ENCODE data around the gene IKZF4. TPM values are rescaled to one million over a fixed set of nuclear protein-coding genes. Genes with fewer than 3 reads are reported as not detected.
"Not testable (repeated sequence)": the region's sequence is repeated elsewhere in the genome, so short reads cannot be mapped to it uniquely, and the experiment has no call there.

IKZF4 gene
- total and polyA plus RNA-seq, 9 donors, result 2.2 to 8.7 (median 7.0) TPM

- Histone ChIP-seq H3K4me1 (ENCODE audit: control insufficient read depth, insufficient read depth, low read length) (peaks cover 2% of the 10 kb centered on the region), H3K27ac (ENCODE audit: low read length) (no peak overlapping the region), H3K36me3 (ENCODE audit: control insufficient read depth, insufficient read depth, low read length) (peaks cover 53% of the 10 kb centered on the region), H3K4me3 (ENCODE audit: low read length) (no peak overlapping the region), H3K27me3 (ENCODE audit: control insufficient read depth, insufficient read depth, low read length) (no peaks in the 10 kb centered on the region), H3K9me3 (replicated peaks; ENCODE audit: control insufficient read depth, low read depth, low read length) (no peaks in the 10 kb centered on the region)
- no CpG with 5 or more reads among the region's 3 CpGs for WGBS (ENCODE audit: insufficient coverage)
- DNase-seq, result no peak
Measured at GRCh38 chr12:55982319-55982936, 38.4 kb upstream of the IKZF4 start.

GRCh38 chr12:55983232-55983842 is 37.5 kb upstream of the IKZF4 start:
- H3K27ac ChIP-seq (ENCODE audit: low read length), result no peak overlapping the region
- H3K27me3 ChIP-seq (ENCODE audit: control insufficient read depth, insufficient read depth, low read length), result no peaks in the 10 kb centered on the region
- WGBS (ENCODE audit: insufficient coverage), result 63% methylated on average over 2 of the region's 4 CpGs
- H3K4me3 ChIP-seq (ENCODE audit: low read length), result no peak overlapping the region
- peaks cover 57% of the 10 kb centered on the region for H3K36me3 ChIP-seq (ENCODE audit: control insufficient read depth, insufficient read depth, low read length)
- H3K4me1 ChIP-seq (ENCODE audit: control insufficient read depth, insufficient read depth, low read length), result peaks cover 2% of the 10 kb centered on the region
- H3K9me3 ChIP-seq (replicated peaks; ENCODE audit: control insufficient read depth, low read depth, low read length), result no peaks in the 10 kb centered on the region
- DNase-seq, result no peak

GRCh38 chr12:55984861-55985260 is 36.0 kb upstream of the IKZF4 start:
- no peaks in the 10 kb centered on the region for H3K27me3 ChIP-seq (ENCODE audit: control insufficient read depth, insufficient read depth, low read length)
- peaks cover 2% of the 10 kb centered on the region for H3K4me1 ChIP-seq (ENCODE audit: control insufficient read depth, insufficient read depth, low read length)
- H3K9me3 ChIP-seq (replicated peaks; ENCODE audit: control insufficient read depth, low read depth, low read length), result no peaks in the 10 kb centered on the region
- no peak for DNase-seq
- no CpG with 5 or more reads among the region's 2 CpGs for WGBS (ENCODE audit: insufficient coverage)
- no peak overlapping the region for H3K27ac ChIP-seq (ENCODE audit: low read length)
- H3K4me3 ChIP-seq (ENCODE audit: low read length), result no peak overlapping the region
- H3K36me3 ChIP-seq (ENCODE audit: control insufficient read depth, insufficient read depth, low read length), result peaks cover 62% of the 10 kb centered on the region

- Histone ChIP-seq H3K9me3 (replicated peaks; ENCODE audit: control insufficient read depth, low read depth, low read length) (no peaks in the 10 kb centered on the region), H3K36me3 (ENCODE audit: control insufficient read depth, insufficient read depth, low read length) (peaks cover 67% of the 10 kb centered on the region)
- no CpG with 5 or more reads among the region's 4 CpGs for WGBS (ENCODE audit: insufficient coverage)
Measured at GRCh38 chr12:55985341-55985740, 35.5 kb upstream of the IKZF4 start.

GRCh38 chr12:55985976-55986375 is 34.9 kb upstream of the IKZF4 start:
- DNase-seq; H3K4me3 ChIP-seq (ENCODE audit: low read length); H3K27me3 ChIP-seq (ENCODE audit: control insufficient read depth, insufficient read depth, low read length); H3K9me3 ChIP-seq (replicated peaks; ENCODE audit: control insufficient read depth, low read depth, low read length); H3K4me1 ChIP-seq (ENCODE audit: control insufficient read depth, insufficient read depth, low read length): not testable (repeated sequence)
- WGBS (ENCODE audit: insufficient coverage), result 92% methylated on average over 5 of the region's 7 CpGs
- Histone ChIP-seq H3K27ac (ENCODE audit: low read length) (peak overlapping the region; percentile 8), H3K36me3 (ENCODE audit: control insufficient read depth, insufficient read depth, low read length) (peaks cover 70% of the 10 kb centered on the region)

More at GRCh38 chr12:55985341-55985740, 35.5 kb upstream of the IKZF4 start:
- no peak overlapping the region for H3K27ac ChIP-seq (ENCODE audit: low read length)
- peaks cover 2% of the 10 kb centered on the region for H3K4me1 ChIP-seq (ENCODE audit: control insufficient read depth, insufficient read depth, low read length)
- H3K27me3 ChIP-seq (ENCODE audit: control insufficient read depth, insufficient read depth, low read length), result no peaks in the 10 kb centered on the region
- DNase-seq, result no peak
- no peak overlapping the region for H3K4me3 ChIP-seq (ENCODE audit: low read length)

- H3K27me3 ChIP-seq (ENCODE audit: control insufficient read depth, insufficient read depth, low read length), result no peaks in the 10 kb centered on the region
- peaks cover 77% of the 10 kb centered on the region for H3K36me3 ChIP-seq (ENCODE audit: control insufficient read depth, insufficient read depth, low read length)
- no peak overlapping the region for H3K4me3 ChIP-seq (ENCODE audit: low read length)
- 73% methylated on average over 2 of the region's 3 CpGs for WGBS (ENCODE audit: insufficient coverage)
- no peaks in the 10 kb centered on the region for H3K4me1 ChIP-seq (ENCODE audit: control insufficient read depth, insufficient read depth, low read length)
- H3K27ac ChIP-seq (ENCODE audit: low read length), result no peak overlapping the region
- no peak for DNase-seq
- H3K9me3 ChIP-seq (replicated peaks; ENCODE audit: control insufficient read depth, low read depth, low read length), result no peaks in the 10 kb centered on the region
Measured at GRCh38 chr12:55991110-55991509, 29.7 kb upstream of the IKZF4 start.

- peaks cover 58% of the 10 kb centered on the region for H3K36me3 ChIP-seq (ENCODE audit: control insufficient read depth, insufficient read depth, low read length)
- no peaks in the 10 kb centered on the region for H3K9me3 ChIP-seq (replicated peaks; ENCODE audit: control insufficient read depth, low read depth, low read length)
- peaks cover 10% of the 10 kb centered on the region for H3K4me1 ChIP-seq (ENCODE audit: control insufficient read depth, insufficient read depth, low read length)
- H3K27ac ChIP-seq (ENCODE audit: low read length), result no peak overlapping the region
- no peaks in the 10 kb centered on the region for H3K27me3 ChIP-seq (ENCODE audit: control insufficient read depth, insufficient read depth, low read length)
- DNase-seq, result no peak
- H3K4me3 ChIP-seq (ENCODE audit: low read length), result no peak overlapping the region
- WGBS (ENCODE audit: insufficient coverage), result no CpG with 5 or more reads among the region's 4 CpGs
Measured at GRCh38 chr12:55993230-55993853, 27.5 kb upstream of the IKZF4 start.

GRCh38 chr12:55995366-55995765 is 25.5 kb upstream of the IKZF4 start:
- Histone ChIP-seq H3K27me3 (ENCODE audit: control insufficient read depth, insufficient read depth, low read length) (no peaks in the 10 kb centered on the region), H3K27ac (ENCODE audit: low read length) (no peak overlapping the region), H3K36me3 (ENCODE audit: control insufficient read depth, insufficient read depth, low read length) (peaks cover 45% of the 10 kb centered on the region), H3K4me1 (ENCODE audit: control insufficient read depth, insufficient read depth, low read length) (peaks cover 10% of the 10 kb centered on the region), H3K4me3 (ENCODE audit: low read length) (no peak overlapping the region), H3K9me3 (replicated peaks; ENCODE audit: control insufficient read depth, low read depth, low read length) (no peaks in the 10 kb centered on the region)
- WGBS (ENCODE audit: insufficient coverage), result 90% methylated on average over 5 of the region's 8 CpGs
- no peak for DNase-seq

- 44% methylated on average over 7 of the region's 14 CpGs for WGBS (ENCODE audit: insufficient coverage)
- peak overlapping the region; percentile 94 for H3K27ac ChIP-seq (ENCODE audit: low read length)
- H3K4me3 ChIP-seq (ENCODE audit: low read length), result peak overlapping the region; percentile 75
- peak; percentile 81 for DNase-seq
- H3K9me3 ChIP-seq (replicated peaks; ENCODE audit: control insufficient read depth, low read depth, low read length), result no peaks in the 10 kb centered on the region
- H3K27me3 ChIP-seq (ENCODE audit: control insufficient read depth, insufficient read depth, low read length), result no peaks in the 10 kb centered on the region
- peaks cover 10% of the 10 kb centered on the region for H3K4me1 ChIP-seq (ENCODE audit: control insufficient read depth, insufficient read depth, low read length)
- H3K36me3 ChIP-seq (ENCODE audit: control insufficient read depth, insufficient read depth, low read length), result peaks cover 36% of the 10 kb centered on the region
Measured at GRCh38 chr12:55996201-55996714, 24.6 kb upstream of the IKZF4 start.

GRCh38 chr12:55996715-55997534 is 23.9 kb upstream of the IKZF4 start, which contains the start of gene SUOX:
Gene SUOX, plus strand, starts transcription at chr12:55997276. Its CDS starts 4,946 bp downstream, at chr12:56002222.
- 0% methylated on average over 12 of the region's 27 CpGs for WGBS (ENCODE audit: insufficient coverage)
- H3K36me3 ChIP-seq (ENCODE audit: control insufficient read depth, insufficient read depth, low read length), result peaks cover 37% of the 10 kb centered on the region
- peak; percentile 99 for DNase-seq
- no peaks in the 10 kb centered on the region for H3K9me3 ChIP-seq (replicated peaks; ENCODE audit: control insufficient read depth, low read depth, low read length)
- peak within 1 kb of the TSS; percentile 75 for H3K4me3 ChIP-seq (ENCODE audit: low read length)
- H3K27me3 ChIP-seq (ENCODE audit: control insufficient read depth, insufficient read depth, low read length), result no peaks in the 10 kb centered on the region
- H3K4me1 ChIP-seq (ENCODE audit: control insufficient read depth, insufficient read depth, low read length), result peaks cover 10% of the 10 kb centered on the region
- H3K27ac ChIP-seq (ENCODE audit: low read length), result peak within 1 kb of the TSS; percentile 94
